ENCODE measurements around the gene NOPCHAP1.
"Not testable (repeated sequence)": the region's sequence is repeated elsewhere in the genome, so short reads cannot be mapped to it uniquely, and the experiment has no call there.

The NOPCHAP1 gene

GRCh38 chr12:104964856-104965205, 21.3 kb upstream of the NOPCHAP1 start:
- no peak for DNase-seq (ENCODE audit: low read depth, low spot score)

GRCh38 chr12:104966677-104967076, 19.4 kb upstream of the NOPCHAP1 start:
- no peak for DNase-seq (ENCODE audit: low read depth, low spot score)

- DNase-seq (ENCODE audit: low read depth, low spot score) = no peak
Observed at GRCh38 chr12:104969343-104969742, 16.8 kb upstream of the NOPCHAP1 start.

- no peak for DNase-seq (ENCODE audit: low read depth, low spot score)
Observed at GRCh38 chr12:104971306-104971705, 14.8 kb upstream of the NOPCHAP1 start.

- no peak for DNase-seq (ENCODE audit: low read depth, low spot score)
Observed at GRCh38 chr12:104973250-104973649, 12.9 kb upstream of the NOPCHAP1 start.

GRCh38 chr12:104974626-104975290, 11.4 kb upstream of the NOPCHAP1 start:
- no peak for DNase-seq (ENCODE audit: low read depth, low spot score)

GRCh38 chr12:104975587-104976343, 10.4 kb upstream of the NOPCHAP1 start:
- no peak for DNase-seq (ENCODE audit: low read depth, low spot score)

GRCh38 chr12:104976703-104977102, 9.4 kb upstream of the NOPCHAP1 start:
- DNase-seq (ENCODE audit: low read depth, low spot score) = no peak

GRCh38 chr12:104977688-104978087, 8.4 kb upstream of the NOPCHAP1 start:
- DNase-seq (ENCODE audit: low read depth, low spot score) = not testable (repeated sequence)

- DNase-seq (ENCODE audit: low read depth, low spot score) = no peak
Observed at GRCh38 chr12:104985206-104985605, 910 bp upstream of the NOPCHAP1 start.

GRCh38 chr12:104990950-104991349, 4.8 kb downstream of the NOPCHAP1 start:
- no peak for DNase-seq (ENCODE audit: low read depth, low spot score)

- DNase-seq (ENCODE audit: low read depth, low spot score) = no peak
Observed at GRCh38 chr12:104991565-104992128, 5.5 kb downstream of the NOPCHAP1 start.

- no peak for DNase-seq (ENCODE audit: low read depth, low spot score)
Observed at GRCh38 chr12:104994336-104994735, 8.2 kb downstream of the NOPCHAP1 start.

GRCh38 chr12:104997541-104997940, 11.4 kb downstream of the NOPCHAP1 start:
- DNase-seq (ENCODE audit: low read depth, low spot score) = no peak

GRCh38 chr12:104998423-104999346, 12.6 kb downstream of the NOPCHAP1 start:
- DNase-seq (ENCODE audit: low read depth, low spot score) = no peak

GRCh38 chr12:104999347-104999685, 13.2 kb downstream of the NOPCHAP1 start:
- DNase-seq (ENCODE audit: low read depth, low spot score) = no peak

- no peak for DNase-seq (ENCODE audit: low read depth, low spot score)
Observed at GRCh38 chr12:105001476-105001875, 15.4 kb downstream of the NOPCHAP1 start.

GRCh38 chr12:105013892-105014291, 27.8 kb downstream of the NOPCHAP1 start:
- no peak for DNase-seq (ENCODE audit: low read depth, low spot score)

GRCh38 chr12:105014603-105015002, 28.5 kb downstream of the NOPCHAP1 start:
- DNase-seq (ENCODE audit: low read depth, low spot score) = no peak

GRCh38 chr12:105015543-105015942, 29.4 kb downstream of the NOPCHAP1 start:
- DNase-seq (ENCODE audit: low read depth, low spot score) = no peak

- DNase-seq (ENCODE audit: low read depth, low spot score) = no peak
Observed at GRCh38 chr12:105018012-105018411, 31.9 kb downstream of the NOPCHAP1 start.

GRCh38 chr12:105018776-105019175, 32.7 kb downstream of the NOPCHAP1 start:
- DNase-seq (ENCODE audit: low read depth, low spot score) = no peak

Data from ELF-1 (cell line).